OCI-LY1 (cell line): Measurements from ENCODE around the gene UCP1.
"Not testable (repeated sequence)": the region's sequence is repeated elsewhere in the genome, so short reads cannot be mapped to it uniquely, and the experiment has no call there.

ENCODE experiments used
- CTCF ChIP-seq: fragments of 200-600 bp; sonication (generic), shearing (Covaris generic); IDR thresholded peaks from 2 replicates; pipeline ENCODE4 v1.5.1; 2017; ENCODE audit warnings: mild to moderate bottlenecking, antibody characterized with exemption, low read length, moderate library complexity, mixed read lengths
- EZH2 ChIP-seq: fragments of 200-600 bp; sonication (generic), shearing (Covaris generic); IDR thresholded peaks from 2 replicates; pipeline ENCODE4 v1.8.0; 2017; ENCODE audit warnings: borderline replicate concordance, mixed run types, mild to moderate bottlenecking, antibody characterized with exemption, low read length, moderate library complexity, mixed read lengths

GRCh38 chr4:140513765-140514164 is 55.0 kb downstream of the UCP1 start:
- TF ChIP-seq CTCF, EZH2: not testable (repeated sequence)
